ENCODE measurements around the gene WNT2B. TPM values are rescaled to one million over a fixed set of nuclear protein-coding genes. Genes with fewer than 3 reads are reported as not detected.
"Not testable (repeated sequence)": the region's sequence is repeated elsewhere in the genome, so short reads cannot be mapped to it uniquely, and the experiment has no call there.

WNT2B gene
- total RNA-seq (2014; rRNA removed; shearing (Covaris generic); ENCODE audit: low replicate concordance): not detected in 2 replicates

DNA sequence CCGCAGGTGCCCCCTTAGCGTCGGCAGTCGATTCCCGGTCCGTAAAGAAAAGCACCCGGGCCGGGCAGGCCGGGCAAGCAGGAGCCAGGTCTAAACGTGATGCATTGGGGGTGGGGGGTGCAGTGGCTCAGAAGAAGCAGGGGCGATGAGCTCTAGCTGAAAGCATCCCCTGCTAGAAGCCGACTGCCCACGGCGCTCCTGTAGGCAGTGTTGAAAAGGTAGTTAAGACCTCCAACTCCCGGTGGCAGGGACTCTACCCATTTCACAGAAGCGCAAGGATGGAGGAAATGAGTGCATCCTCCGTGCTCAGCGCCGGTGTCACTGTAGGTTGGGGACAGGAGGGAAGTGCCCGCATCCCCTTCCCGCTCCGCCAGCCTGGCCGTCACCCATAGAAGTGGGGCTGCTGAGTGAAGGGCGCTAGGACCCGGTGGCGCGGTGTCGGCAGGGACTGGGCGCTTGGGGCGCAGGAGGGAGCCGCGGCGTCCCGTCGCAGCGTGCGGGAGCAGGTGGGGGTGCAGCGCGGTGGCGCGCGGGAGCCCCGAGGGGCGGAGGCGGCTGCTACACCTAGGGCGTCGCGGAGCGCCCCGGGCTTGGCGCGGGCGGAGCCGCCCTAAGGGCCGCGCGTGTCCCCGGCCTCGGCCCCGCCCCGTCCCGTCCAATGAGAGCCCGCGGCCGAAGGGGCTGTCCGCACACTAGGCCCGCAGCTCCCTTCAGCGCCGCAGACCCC is at the start of gene WNT2B:
Gene WNT2B, plus strand, starts transcription at position 688 of the 727 bp plus-strand sequence. CDS start 298 bp downstream, outside the sequence.
- Histone ChIP-seq H4K20me1 (ENCODE audit: insufficient read depth, low read depth, low read length) (no peaks in the 10 kb centered on the region), H3K79me2 (ENCODE audit: low read length) (no peaks in the 10 kb centered on the region), H3K9ac (ENCODE audit: low read length) (no peak within 1 kb of the TSS), H2AFZ (ENCODE audit: low read length) (no peak within 1 kb of the TSS), H3K27ac (ENCODE audit: low read length) (no peak within 1 kb of the TSS), H3K9me2 (replicated peaks; ENCODE audit: insufficient read depth, low read length) (no peaks in the 10 kb centered on the region), H3K27me3 (ENCODE audit: low read length) (no peaks in the 10 kb centered on the region), H3K9me3 (ENCODE audit: low read length) (no peaks in the 10 kb centered on the region), H3K4me1 (ENCODE audit: low read length) (no peaks in the 10 kb centered on the region), H3K4me2 (ENCODE audit: low read depth, low read length, poor library complexity, severe bottlenecking) (no peak within 1 kb of the TSS), H3K4me3 (ENCODE audit: low read length) (no peak within 1 kb of the TSS), H3K36me3 (ENCODE audit: insufficient read depth, low read length) (no peaks in the 10 kb centered on the region)
- no peak for DNase-seq

DNA sequence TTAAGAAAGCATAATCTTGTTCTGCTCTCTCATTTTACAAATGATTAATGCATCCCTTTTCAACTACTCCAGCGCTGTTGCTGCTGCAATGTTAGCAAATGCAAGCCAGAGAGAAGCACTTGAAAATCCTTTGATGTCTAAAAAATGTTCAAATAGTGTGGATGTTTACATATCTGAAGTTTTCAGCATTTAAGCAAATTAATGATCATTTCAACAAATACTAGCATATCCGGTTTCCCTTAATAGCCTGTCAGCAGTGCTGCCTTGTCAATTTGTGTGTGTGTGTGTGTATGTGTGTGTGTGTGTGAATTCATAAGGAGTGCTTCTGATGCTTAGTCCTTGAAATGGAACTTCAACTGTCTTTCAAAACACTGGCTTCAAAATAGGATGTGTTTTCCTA is 48.1 kb upstream of the WNT2B start:
- H3K36me3 ChIP-seq (ENCODE audit: insufficient read depth, low read length): no peaks in the 10 kb centered on the region
- no peaks in the 10 kb centered on the region for H3K27me3 ChIP-seq (ENCODE audit: low read length)
- no peak overlapping the region for H2AFZ ChIP-seq (ENCODE audit: low read length)
- no peaks in the 10 kb centered on the region for H3K9me2 ChIP-seq (replicated peaks; ENCODE audit: insufficient read depth, low read length)
- H3K27ac ChIP-seq (ENCODE audit: low read length): no peak overlapping the region
- H3K4me1 ChIP-seq (ENCODE audit: low read length): peaks cover 32% of the 10 kb centered on the region
- no peak overlapping the region for H3K4me3 ChIP-seq (ENCODE audit: low read length)
- no peak for DNase-seq
- H3K79me2 ChIP-seq (ENCODE audit: low read length): no peaks in the 10 kb centered on the region
- H3K9ac ChIP-seq (ENCODE audit: low read length): no peak overlapping the region
- H4K20me1 ChIP-seq (ENCODE audit: insufficient read depth, low read depth, low read length): peaks cover 36% of the 10 kb centered on the region; the same call in 1 of the 2 replicates
- no peak overlapping the region for H3K4me2 ChIP-seq (ENCODE audit: low read depth, low read length, poor library complexity, severe bottlenecking)
- H3K9me3 ChIP-seq (ENCODE audit: low read length): no peaks in the 10 kb centered on the region

DNA sequence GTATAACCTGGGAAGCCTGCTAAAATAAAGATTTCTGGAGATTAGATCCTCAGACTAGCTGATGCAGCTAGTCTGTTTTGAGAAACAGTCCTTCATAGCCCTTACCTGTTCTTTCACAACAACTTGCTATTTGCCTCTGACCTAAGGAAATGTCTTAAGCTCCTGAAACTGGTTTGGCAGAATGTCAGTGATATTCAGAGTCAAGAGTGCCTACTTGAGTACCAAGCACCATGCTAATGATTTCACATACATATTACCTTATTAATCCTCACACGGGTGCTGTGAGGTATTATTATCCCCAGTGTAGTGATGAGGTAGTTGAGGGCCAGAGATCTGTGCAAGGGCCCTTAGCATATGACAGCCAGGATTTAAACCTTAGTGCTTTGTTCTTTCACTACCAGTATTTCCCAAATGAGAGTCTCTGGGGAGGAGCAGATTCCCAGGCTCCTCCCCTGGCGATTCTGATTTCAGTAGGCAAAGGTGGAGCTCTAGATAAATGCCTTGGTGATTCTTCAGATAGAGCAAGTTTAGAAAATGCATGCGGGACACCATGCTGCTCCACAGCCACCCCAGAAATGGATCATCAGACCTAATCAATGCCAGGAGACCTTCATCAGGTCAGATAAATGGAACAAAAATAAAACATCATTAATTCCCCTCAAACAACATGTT is 47.4 kb upstream of the WNT2B start:
- Histone ChIP-seq H2AFZ (ENCODE audit: low read length) (no peak overlapping the region), H3K9ac (ENCODE audit: low read length) (no peak overlapping the region), H3K4me3 (ENCODE audit: low read length) (no peak overlapping the region), H3K79me2 (ENCODE audit: low read length) (no peaks in the 10 kb centered on the region), H3K4me1 (ENCODE audit: low read length) (peaks cover 39% of the 10 kb centered on the region), H3K9me3 (ENCODE audit: low read length) (no peaks in the 10 kb centered on the region), H3K9me2 (replicated peaks; ENCODE audit: insufficient read depth, low read length) (no peaks in the 10 kb centered on the region), H3K27me3 (ENCODE audit: low read length) (no peaks in the 10 kb centered on the region), H3K36me3 (ENCODE audit: insufficient read depth, low read length) (no peaks in the 10 kb centered on the region), H3K4me2 (ENCODE audit: low read depth, low read length, poor library complexity, severe bottlenecking) (no peak overlapping the region), H4K20me1 (ENCODE audit: insufficient read depth, low read depth, low read length) (peaks cover 30% of the 10 kb centered on the region; the same call in 1 of the 2 replicates), H3K27ac (ENCODE audit: low read length) (no peak overlapping the region)
- DNase-seq: no peak

DNA sequence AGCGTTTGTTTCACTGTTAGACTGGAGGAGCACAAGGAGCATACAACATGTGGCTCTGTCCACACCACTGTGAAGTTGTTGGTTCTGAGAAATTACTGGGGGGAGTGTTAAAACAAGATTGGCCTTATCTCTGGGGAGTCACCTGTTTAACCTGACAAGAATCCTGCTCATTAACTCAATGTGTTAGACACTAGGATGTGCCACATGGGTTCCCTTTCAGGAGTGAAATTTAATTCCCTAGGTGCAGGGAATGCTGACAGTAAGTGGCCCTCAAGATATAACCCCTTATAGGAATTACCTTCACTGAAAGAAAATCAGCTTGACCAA is 45.8 kb upstream of the WNT2B start:
- H3K27me3 ChIP-seq (ENCODE audit: low read length): no peaks in the 10 kb centered on the region
- H3K9ac ChIP-seq (ENCODE audit: low read length): no peak overlapping the region
- peaks cover 32% of the 10 kb centered on the region; the same call in 1 of the 2 replicates for H4K20me1 ChIP-seq (ENCODE audit: insufficient read depth, low read depth, low read length)
- H3K4me2 ChIP-seq (ENCODE audit: low read depth, low read length, poor library complexity, severe bottlenecking): peak overlapping the region; percentile 67
- no peaks in the 10 kb centered on the region for H3K9me3 ChIP-seq (ENCODE audit: low read length)
- H3K4me1 ChIP-seq (ENCODE audit: low read length): peaks cover 45% of the 10 kb centered on the region
- DNase-seq: no peak
- no peaks in the 10 kb centered on the region for H3K79me2 ChIP-seq (ENCODE audit: low read length)
- no peaks in the 10 kb centered on the region for H3K36me3 ChIP-seq (ENCODE audit: insufficient read depth, low read length)
- H3K27ac ChIP-seq (ENCODE audit: low read length): no peak overlapping the region
- no peaks in the 10 kb centered on the region for H3K9me2 ChIP-seq (replicated peaks; ENCODE audit: insufficient read depth, low read length)
- H2AFZ ChIP-seq (ENCODE audit: low read length): no peak overlapping the region
- peak overlapping the region; percentile 28; the same call in 1 of the 2 replicates for H3K4me3 ChIP-seq (ENCODE audit: low read length)

DNA sequence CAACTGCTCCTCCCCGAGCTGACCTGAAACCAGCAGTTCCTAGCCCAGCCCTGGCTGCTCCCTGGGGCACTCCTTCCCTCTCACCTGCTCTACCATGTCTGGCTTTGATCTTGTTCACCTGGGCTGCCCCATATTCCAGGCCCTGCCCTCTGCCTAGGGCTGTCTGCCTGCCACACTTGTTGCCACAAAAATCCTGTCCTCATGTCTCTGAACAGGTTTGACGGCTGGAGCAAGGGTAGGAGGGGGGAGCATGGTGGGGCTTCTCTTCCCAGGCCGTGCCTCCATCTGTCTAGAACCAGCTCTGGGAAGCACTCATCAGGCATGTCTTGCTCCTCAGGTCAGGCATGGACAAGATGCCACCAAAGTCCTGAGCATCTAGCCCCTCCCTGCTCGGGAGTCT is 44.3 kb upstream of the WNT2B start:
- Histone ChIP-seq H3K9me2 (replicated peaks; ENCODE audit: insufficient read depth, low read length) (no peaks in the 10 kb centered on the region), H3K4me2 (ENCODE audit: low read depth, low read length, poor library complexity, severe bottlenecking) (no peak overlapping the region), H3K27ac (ENCODE audit: low read length) (no peak overlapping the region), H3K4me1 (ENCODE audit: low read length) (peaks cover 45% of the 10 kb centered on the region), H3K36me3 (ENCODE audit: insufficient read depth, low read length) (no peaks in the 10 kb centered on the region), H3K79me2 (ENCODE audit: low read length) (no peaks in the 10 kb centered on the region), H4K20me1 (ENCODE audit: insufficient read depth, low read depth, low read length) (peaks cover 32% of the 10 kb centered on the region; the same call in 1 of the 2 replicates), H3K4me3 (ENCODE audit: low read length) (no peak overlapping the region), H3K9me3 (ENCODE audit: low read length) (no peaks in the 10 kb centered on the region), H2AFZ (ENCODE audit: low read length) (no peak overlapping the region), H3K9ac (ENCODE audit: low read length) (no peak overlapping the region), H3K27me3 (ENCODE audit: low read length) (no peaks in the 10 kb centered on the region)
- no peak for DNase-seq

DNA sequence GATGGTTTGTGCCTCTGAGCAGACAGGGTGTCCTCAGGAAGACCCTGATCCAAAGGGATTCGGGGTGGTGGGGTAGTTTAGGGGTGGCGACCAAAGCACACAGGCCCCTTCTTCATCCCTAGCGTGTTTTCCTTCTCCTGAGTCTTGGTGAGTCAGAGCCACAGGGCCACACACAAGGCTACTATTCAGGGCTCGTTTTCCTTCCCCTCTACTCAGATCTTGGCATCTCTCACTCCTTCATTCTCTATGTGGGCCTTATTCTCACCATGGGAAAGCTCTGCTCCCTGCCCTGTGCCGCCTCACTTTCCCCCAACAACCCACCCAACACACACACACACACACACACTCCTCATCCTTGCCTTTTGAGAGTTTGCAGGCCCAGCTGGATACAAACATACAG is 43.6 kb upstream of the WNT2B start:
- no peak overlapping the region for H3K4me3 ChIP-seq (ENCODE audit: low read length)
- no peak overlapping the region for H3K4me2 ChIP-seq (ENCODE audit: low read depth, low read length, poor library complexity, severe bottlenecking)
- H3K36me3 ChIP-seq (ENCODE audit: insufficient read depth, low read length): no peaks in the 10 kb centered on the region
- H3K27me3 ChIP-seq (ENCODE audit: low read length): no peaks in the 10 kb centered on the region
- peaks cover 45% of the 10 kb centered on the region for H3K4me1 ChIP-seq (ENCODE audit: low read length)
- H4K20me1 ChIP-seq (ENCODE audit: insufficient read depth, low read depth, low read length): peaks cover 32% of the 10 kb centered on the region; the same call in 1 of the 2 replicates
- no peak overlapping the region for H3K9ac ChIP-seq (ENCODE audit: low read length)
- H3K9me3 ChIP-seq (ENCODE audit: low read length): no peaks in the 10 kb centered on the region
- no peak for DNase-seq
- no peaks in the 10 kb centered on the region for H3K9me2 ChIP-seq (replicated peaks; ENCODE audit: insufficient read depth, low read length)
- H3K27ac ChIP-seq (ENCODE audit: low read length): no peak overlapping the region
- no peak overlapping the region for H2AFZ ChIP-seq (ENCODE audit: low read length)
- no peaks in the 10 kb centered on the region for H3K79me2 ChIP-seq (ENCODE audit: low read length)

DNA sequence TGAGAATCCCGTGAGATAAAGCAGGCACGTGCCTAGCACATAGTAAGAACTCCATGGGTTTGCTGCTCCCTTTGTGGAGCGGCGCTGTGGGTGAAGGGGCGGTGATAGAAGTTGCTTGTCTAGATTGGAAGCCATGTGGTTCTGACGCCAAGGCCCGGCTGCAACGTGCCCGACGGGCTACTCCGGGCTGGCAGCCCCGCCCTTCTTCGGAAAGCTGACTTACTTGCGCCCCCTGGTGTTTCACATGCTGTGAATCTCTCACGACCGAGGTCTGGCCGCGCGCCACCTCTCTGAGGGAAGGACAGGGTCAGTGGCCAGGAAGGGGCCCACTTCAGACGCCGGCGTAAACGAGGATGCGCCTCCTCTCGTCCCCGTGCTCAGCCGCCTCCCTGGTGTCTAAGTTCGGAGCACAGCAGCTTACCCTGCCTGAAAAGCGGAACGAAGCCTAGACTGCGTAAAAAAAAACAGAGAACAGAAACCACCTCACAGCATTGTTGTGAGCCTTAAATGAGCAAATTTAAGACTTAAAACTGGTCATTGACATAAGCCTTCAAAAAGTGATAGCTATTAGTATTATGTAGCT is 42.6 kb upstream of the WNT2B start:
- Histone ChIP-seq H3K4me2 (ENCODE audit: low read depth, low read length, poor library complexity, severe bottlenecking) (peak overlapping the region; percentile 66), H3K4me3 (ENCODE audit: low read length) (peak overlapping the region; percentile 37), H3K27me3 (ENCODE audit: low read length) (no peaks in the 10 kb centered on the region), H3K27ac (ENCODE audit: low read length) (no peak overlapping the region), H3K9ac (ENCODE audit: low read length) (0 out of 2 replicates have a peak overlapping the region, but pooled peaks have one; percentile 11), H2AFZ (ENCODE audit: low read length) (no peak overlapping the region; the same call in 1 of the 2 replicates), H3K4me1 (ENCODE audit: low read length) (peaks cover 44% of the 10 kb centered on the region), H3K36me3 (ENCODE audit: insufficient read depth, low read length) (no peaks in the 10 kb centered on the region), H3K9me3 (ENCODE audit: low read length) (no peaks in the 10 kb centered on the region), H3K79me2 (ENCODE audit: low read length) (no peaks in the 10 kb centered on the region), H3K9me2 (replicated peaks; ENCODE audit: insufficient read depth, low read length) (no peaks in the 10 kb centered on the region), H4K20me1 (ENCODE audit: insufficient read depth, low read depth, low read length) (peaks cover 31% of the 10 kb centered on the region; the same call in 1 of the 2 replicates)
- DNase-seq: peak; percentile 94

DNA sequence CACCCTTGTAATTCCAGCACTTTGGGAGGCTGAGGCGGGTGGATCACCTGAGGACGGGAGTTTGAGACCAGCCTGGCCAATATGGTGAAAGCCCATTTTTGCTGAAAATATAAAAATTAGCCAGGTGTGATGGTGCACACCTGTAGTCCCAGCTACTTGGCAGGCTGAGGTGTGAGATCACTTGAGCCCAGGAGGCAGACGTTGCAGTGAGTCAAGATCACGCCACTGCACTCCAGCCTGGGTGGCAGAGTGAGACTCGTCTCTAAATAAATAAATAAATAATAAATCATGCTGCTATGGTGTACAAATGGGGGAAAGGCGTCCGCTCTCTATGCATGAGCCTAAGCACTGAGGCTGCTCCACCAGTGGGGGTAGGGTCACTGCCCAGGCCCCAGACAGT is 38.4 kb upstream of the WNT2B start:
- H3K27ac ChIP-seq (ENCODE audit: low read length); H3K27me3 ChIP-seq (ENCODE audit: low read length); H3K9me3 ChIP-seq (ENCODE audit: low read length); H3K36me3 ChIP-seq (ENCODE audit: insufficient read depth, low read length); H3K9me2 ChIP-seq (replicated peaks; ENCODE audit: insufficient read depth, low read length); DNase-seq; H3K9ac ChIP-seq (ENCODE audit: low read length); H2AFZ ChIP-seq (ENCODE audit: low read length); H3K79me2 ChIP-seq (ENCODE audit: low read length); H3K4me3 ChIP-seq (ENCODE audit: low read length); H3K4me2 ChIP-seq (ENCODE audit: low read depth, low read length, poor library complexity, severe bottlenecking): not testable (repeated sequence)
- peaks cover 11% of the 10 kb centered on the region; the same call in 1 of the 2 replicates for H4K20me1 ChIP-seq (ENCODE audit: insufficient read depth, low read depth, low read length)
- peaks cover 20% of the 10 kb centered on the region for H3K4me1 ChIP-seq (ENCODE audit: low read length)

All from Karpas-422 (cell line).